Trophoblast cell (in vitro differentiated cells and primary cell): Measurements from ENCODE around the gene NUP62.

Experiments
- DNase-seq, 2 donors: peaks; one replicate each; pipeline ENCODE4 v3.0.0-alpha.2; 2016
- H2AFZ ChIP-seq: 2 replicates; pipeline ENCODE4 v1.6.1; 2013; ENCODE audit warnings: low read length, moderate library complexity, mild to moderate bottlenecking; ENCODE audit not compliant: insufficient read depth, poor library complexity
- H2AK5ac ChIP-seq: 2 replicates; pipeline ENCODE4 v1.6.1; 2013; ENCODE audit warnings: mild to moderate bottlenecking, low read length
- H2BK120ac ChIP-seq: 2 replicates; pipeline ENCODE4 v1.6.1; 2013; ENCODE audit warnings: low read length, mild to moderate bottlenecking, moderate library complexity; ENCODE audit not compliant: insufficient read depth, poor library complexity
- H2BK12ac ChIP-seq: 2 replicates; pipeline ENCODE4 v1.6.1; 2013; ENCODE audit warnings: mild to moderate bottlenecking, low read length, moderate library complexity
- H2BK5ac ChIP-seq: 2 replicates; pipeline ENCODE4 v1.6.1; 2013; ENCODE audit warnings: low read length, low read depth, moderate library complexity, mild to moderate bottlenecking; ENCODE audit not compliant: poor library complexity
- H3K14ac ChIP-seq: 2 replicates; pipeline ENCODE4 v1.6.1; 2013; ENCODE audit warnings: mild to moderate bottlenecking, low read length
- H3K18ac ChIP-seq: 2 replicates; pipeline ENCODE4 v1.6.1; 2013; ENCODE audit warnings: mild to moderate bottlenecking, low read length
- H3K23ac ChIP-seq: 2 replicates; pipeline ENCODE4 v1.6.1; 2013; ENCODE audit warnings: low read length
- H3K27ac ChIP-seq: 2 replicates; pipeline ENCODE4 v1.5.1; 2013; ENCODE audit warnings: low read depth, mild to moderate bottlenecking, inconsistent platforms, low read length, moderate library complexity
- H3K27me3 ChIP-seq: 2 replicates; pipeline ENCODE4 v1.6.1; 2013; ENCODE audit warnings: inconsistent platforms, mild to moderate bottlenecking, low read length, moderate library complexity; ENCODE audit not compliant: insufficient read depth
- H3K36me3 ChIP-seq, 2 experiments: 1 replicate in 1 of 2; 2 replicates in 1 of 2; pipeline ENCODE4 v1.6.1; 2013; ENCODE audit warnings: low read length in 2 of 2, mild to moderate bottlenecking in 2 of 2, moderate library complexity in 1 of 2; ENCODE audit not compliant: insufficient read depth in 2 of 2, control insufficient read depth in 1 of 2
- H3K4ac ChIP-seq: 2 replicates; pipeline ENCODE4 v1.6.1; 2013; ENCODE audit warnings: low read depth, mild to moderate bottlenecking, low read length, moderate library complexity
- H3K4me1 ChIP-seq, 2 experiments: 1 replicate in 1 of 2; 2 replicates in 1 of 2; pipeline ENCODE4 v1.6.1; 2013; ENCODE audit warnings: low read length in 2 of 2, mild to moderate bottlenecking in 2 of 2, moderate library complexity in 1 of 2; ENCODE audit not compliant: insufficient read depth in 2 of 2, control insufficient read depth in 1 of 2
- H3K4me2 ChIP-seq: 2 replicates; pipeline ENCODE4 v1.6.1; 2013; ENCODE audit warnings: inconsistent platforms, mild to moderate bottlenecking, low read length, moderate library complexity
- H3K4me3 ChIP-seq: 2 replicates; pipeline ENCODE4 v1.5.1; 2013; ENCODE audit warnings: mild to moderate bottlenecking, low read depth, low read length, inconsistent platforms
- H3K79me1 ChIP-seq: one replicate; pipeline ENCODE4 v1.6.1; 2013; ENCODE audit warnings: low read length
- H3K79me2 ChIP-seq: 2 replicates; pipeline ENCODE4 v1.6.1; 2013; ENCODE audit warnings: low read length, mild to moderate bottlenecking; ENCODE audit not compliant: control insufficient read depth, insufficient read depth, poor library complexity
- H3K9ac ChIP-seq: 2 replicates; pipeline ENCODE4 v1.6.1; 2013; ENCODE audit warnings: mild to moderate bottlenecking, low read length
- H3K9me3 ChIP-seq: 2 replicates; pipeline ENCODE4 v1.6.1; 2013; ENCODE audit warnings: low read depth, mild to moderate bottlenecking, control low read depth, inconsistent platforms, low read length; ENCODE audit not compliant: insufficient read depth
- H4K12ac ChIP-seq: 2 replicates; pipeline ENCODE4 v1.6.1; 2013; ENCODE audit warnings: low read depth, mild to moderate bottlenecking, low read length, moderate library complexity
- H4K8ac ChIP-seq: 2 replicates; pipeline ENCODE4 v1.6.1; 2013; ENCODE audit warnings: low read depth, mild to moderate bottlenecking, low read length, moderate library complexity
- H4K91ac ChIP-seq: one replicate; pipeline ENCODE4 v1.6.1; 2013; ENCODE audit warnings: low read depth, mild to moderate bottlenecking, low read length, moderate library complexity
- whole genome bisulfite sequencing: extraction: QIAGEN DNeasy Blood & Tissue Kit; methylation state at CpG from one replicate; pipeline ENCODE4 v1.1.7; 2013; ENCODE audit warnings: missing lambda C conversion rate; ENCODE audit not compliant: insufficient read length, insufficient coverage; ENCODE audit errors: extremely low coverage; 5-methylcytosine and 5-hydroxymethylcytosine counted together

The NUP62 gene

GRCh38 chr19:49923055-49924003 is 6.0 kb downstream of the NUP62 start:
- no peak overlapping the region for H3K4me2 ChIP-seq
- no peak overlapping the region for H4K8ac ChIP-seq
- no peak overlapping the region for H3K9ac ChIP-seq
- peak overlapping the region; percentile 8 for H3K4me3 ChIP-seq
- WGBS: no CpG with 5 or more reads among the region's 31 CpGs
- peaks cover 8% of the 10 kb centered on the region in 2 experiments for H3K4me1 ChIP-seq
- H2BK12ac ChIP-seq: no peak overlapping the region
- H2AFZ ChIP-seq: no peak overlapping the region
- peaks cover 9% of the 10 kb centered on the region for H3K79me2 ChIP-seq
- no peaks in the 10 kb centered on the region for H3K79me1 ChIP-seq
- peak overlapping the region; percentile 13 for H3K4ac ChIP-seq
- no peak overlapping the region for H3K18ac ChIP-seq
- H2AK5ac ChIP-seq: no peak overlapping the region
- no peak for DNase-seq
- H4K12ac ChIP-seq: no peak overlapping the region
- H3K14ac ChIP-seq: no peak overlapping the region
- H2BK5ac ChIP-seq: no peak overlapping the region
- no peak overlapping the region for H3K27ac ChIP-seq
- no peaks in the 10 kb centered on the region for H3K9me3 ChIP-seq
- H3K23ac ChIP-seq: no peak overlapping the region
- no peaks in the 10 kb centered on the region for H3K27me3 ChIP-seq
- H2BK120ac ChIP-seq: no peak overlapping the region
- no peak overlapping the region for H4K91ac ChIP-seq
- H3K36me3 ChIP-seq: peaks cover 54 to 67% of the 10 kb centered on the region in 2 experiments

- peaks cover 53 to 67% of the 10 kb centered on the region in 2 experiments for H3K36me3 ChIP-seq
- H3K14ac ChIP-seq: no peak overlapping the region
- no peaks in the 10 kb centered on the region for H3K9me3 ChIP-seq
- no peak overlapping the region for H4K8ac ChIP-seq
- peaks cover 0 to 2% of the 10 kb centered on the region in 2 experiments for H3K4me1 ChIP-seq
- peak overlapping the region; percentile 37 for H3K4ac ChIP-seq
- H2AFZ ChIP-seq: no peak overlapping the region
- no peak overlapping the region for H2BK12ac ChIP-seq
- no peak overlapping the region for H3K23ac ChIP-seq
- no peak overlapping the region for H3K27ac ChIP-seq
- peaks cover 3% of the 10 kb centered on the region for H3K79me2 ChIP-seq
- no peak overlapping the region for H4K12ac ChIP-seq
- H3K18ac ChIP-seq: no peak overlapping the region
- peak in 1 of 2 donors; percentile 2 for DNase-seq
- no peak overlapping the region for H2BK5ac ChIP-seq
- no peak overlapping the region for H3K4me2 ChIP-seq
- H2BK120ac ChIP-seq: no peak overlapping the region
- WGBS: no CpG with 5 or more reads among the region's 22 CpGs
- no peak overlapping the region for H3K4me3 ChIP-seq
- H3K27me3 ChIP-seq: no peaks in the 10 kb centered on the region
- H4K91ac ChIP-seq: no peak overlapping the region
- H3K9ac ChIP-seq: no peak overlapping the region
- no peaks in the 10 kb centered on the region for H3K79me1 ChIP-seq
- H2AK5ac ChIP-seq: no peak overlapping the region
These were observed 7.2 kb downstream of the NUP62 start for GRCh38 chr19:49921871-49922795.

DNA sequence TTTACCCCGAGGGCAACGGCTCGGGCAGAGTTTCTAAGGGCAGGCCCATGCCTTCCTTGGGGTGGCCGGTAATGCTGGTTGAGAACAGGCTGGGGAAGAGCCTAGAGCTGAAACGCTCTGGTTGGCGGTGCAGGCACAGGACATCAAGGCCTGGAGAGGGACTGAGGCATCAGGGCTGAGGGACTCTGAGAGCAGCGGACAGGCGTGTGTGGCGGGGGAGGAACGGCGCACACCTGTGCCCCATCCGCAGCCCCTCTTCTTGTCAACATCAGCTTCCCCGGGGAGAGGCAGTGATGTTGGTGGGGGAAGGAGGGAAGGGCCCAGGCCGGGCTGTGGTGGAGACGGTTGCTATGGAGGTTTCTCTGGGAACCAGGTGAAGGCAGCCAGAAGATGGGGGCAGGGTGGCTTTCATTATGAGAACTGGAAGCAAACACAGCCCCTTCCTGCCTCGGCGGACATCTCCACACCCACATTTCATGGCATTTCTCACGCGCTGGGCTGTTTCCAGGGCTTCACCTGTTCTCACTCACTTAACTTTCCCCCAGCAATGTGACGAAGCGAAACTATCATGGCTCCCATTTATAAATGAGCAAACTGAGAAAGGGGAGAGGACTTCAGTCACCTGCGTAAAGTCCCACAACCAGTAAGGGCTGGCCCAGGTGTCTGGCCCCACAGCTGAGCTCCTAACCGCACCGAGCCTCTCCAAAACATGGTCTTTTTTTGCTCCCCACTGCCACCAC is 8.5 kb downstream of the NUP62 start:
- Histone ChIP-seq H3K4me1 (peaks cover 0 to 2% of the 10 kb centered on the region in 2 experiments), H4K8ac (no peak overlapping the region), H3K79me2 (peaks cover 3% of the 10 kb centered on the region), H3K36me3 (peaks cover 50 to 64% of the 10 kb centered on the region in 2 experiments), H3K4me2 (no peak overlapping the region), H3K23ac (no peak overlapping the region), H3K9me3 (no peaks in the 10 kb centered on the region), H3K27ac (no peak overlapping the region), H3K27me3 (no peaks in the 10 kb centered on the region), H3K9ac (no peak overlapping the region), H3K14ac (no peak overlapping the region), H2AFZ (no peak overlapping the region), H3K79me1 (no peaks in the 10 kb centered on the region), H3K4ac (peak overlapping the region; percentile 73), H3K4me3 (no peak overlapping the region), H4K91ac (no peak overlapping the region), H2AK5ac (no peak overlapping the region), H2BK12ac (no peak overlapping the region), H3K18ac (no peak overlapping the region), H2BK5ac (no peak overlapping the region), H4K12ac (no peak overlapping the region), H2BK120ac (no peak overlapping the region)
- no peak for DNase-seq
- WGBS: no CpG with 5 or more reads among the region's 24 CpGs

DNA sequence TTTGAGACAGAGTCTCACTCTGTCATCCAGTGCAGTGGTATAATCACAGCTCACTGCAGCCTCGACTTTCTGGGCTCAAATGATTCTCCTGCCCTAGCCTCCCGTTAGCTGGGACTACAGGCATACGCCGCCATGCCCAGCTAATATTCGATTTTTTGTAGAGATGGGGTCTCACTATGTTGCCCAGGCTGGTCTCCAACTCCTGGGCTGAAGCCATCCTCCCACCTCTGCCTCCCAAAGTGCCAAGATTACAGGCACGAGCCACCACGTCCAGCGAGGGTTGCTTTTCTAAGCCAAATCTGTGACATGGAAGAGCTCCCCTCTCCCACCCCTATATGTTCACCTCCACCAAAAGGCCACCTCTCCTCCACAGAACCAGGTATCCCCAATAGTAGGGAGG is 11.2 kb downstream of the NUP62 start:
- Histone ChIP-seq H2BK5ac (no peak overlapping the region), H3K4me3 (no peak overlapping the region), H3K4me1 (peaks cover 0 to 2% of the 10 kb centered on the region in 2 experiments), H3K9me3 (peaks cover 2% of the 10 kb centered on the region), H3K36me3 (peaks cover 50 to 65% of the 10 kb centered on the region in 2 experiments), H3K79me1 (no peaks in the 10 kb centered on the region), H2AFZ (no peak overlapping the region), H3K9ac (no peak overlapping the region), H3K23ac (no peak overlapping the region), H3K79me2 (peaks cover 3% of the 10 kb centered on the region), H3K18ac (no peak overlapping the region), H4K91ac (no peak overlapping the region), H4K8ac (no peak overlapping the region), H3K27me3 (no peaks in the 10 kb centered on the region), H3K27ac (no peak overlapping the region), H3K4me2 (no peak overlapping the region), H2BK120ac (no peak overlapping the region), H4K12ac (no peak overlapping the region), H2AK5ac (no peak overlapping the region), H3K14ac (no peak overlapping the region), H3K4ac (no peak overlapping the region), H2BK12ac (no peak overlapping the region)
- no peak for DNase-seq
- WGBS: no CpG with 5 or more reads among the region's 8 CpGs
